Measurements from ENCODE around the gene ZNF207. TPM values are rescaled to one million over a fixed set of nuclear protein-coding genes. Genes with fewer than 3 reads are reported as not detected.

Gene ZNF207
- total RNA-seq = 100 to 1,000 TPM; 378 to 444 (median 428) TPM
- total RNA-seq (2013) = 226 TPM

GRCh38 chr17:32349854-32350665 is at the start of gene ZNF207:
Gene ZNF207, plus strand, starts transcription at chr17:32350157. Its CDS starts 129 bp downstream, at chr17:32350286.
- no peak for TF ChIP-seq CTCF (IDR thresholded peaks at IDR 0.05)
- WGBS (ENCODE audit: insufficient coverage) = under 1% methylated on average over 46 of the region's 47 CpGs
- peaks cover 32 to 41% of the 10 kb centered on the region in 2 donors for H3K4me1 Mint-ChIP-seq
- peak within 1 kb of the TSS; percentile 100 for H3K27ac Mint-ChIP-seq
- H3K27me3 Mint-ChIP-seq (ENCODE audit: low read depth in 2 of 2) = no peaks in the 10 kb centered on the region
- DNase-seq (peak; percentile 93 to 99), ATAC-seq (peak; percentile 94 to 100 (median 98))
- H3K36me3 Mint-ChIP-seq = peaks cover 15% of the 10 kb centered on the region
- peak within 1 kb of the TSS; percentile 100 for H3K4me3 Mint-ChIP-seq
- peaks cover 20% of the 10 kb centered on the region for H3K36me3 ChIP-seq (ENCODE audit: control insufficient read depth, insufficient read depth, low read length)
- intact Hi-C loops (cut with micrococcal nuclease) = loop anchor here (1.0 kb wide), 2 partner anchors 9 to 94 kb away; partner anchors contain the start of gene PSMD11
- peak within 1 kb of the TSS; percentile 97 for H3K27ac ChIP-seq (ENCODE audit: low read length)
- H3K9me3 Mint-ChIP-seq = no peaks in the 10 kb centered on the region
- no peaks in the 10 kb centered on the region for H3K27me3 ChIP-seq (ENCODE audit: control insufficient read depth, insufficient read depth, low read length)
- no peaks in the 10 kb centered on the region for H3K9me3 ChIP-seq (ENCODE audit: control insufficient read depth, insufficient read depth, low read length)
- H3K4me1 ChIP-seq (ENCODE audit: control insufficient read depth, insufficient read depth, low read length) = peaks cover 35% of the 10 kb centered on the region
- H3K4me3 ChIP-seq (ENCODE audit: low read length) = peak within 1 kb of the TSS; percentile 94

- intact Hi-C loops (cut with micrococcal nuclease) = no loop called here
- WGBS (ENCODE audit: insufficient coverage) = 86% methylated on average over 4 of the region's 4 CpGs
- Histone ChIP-seq H3K4me1 (ENCODE audit: control insufficient read depth, insufficient read depth, low read length) (no peaks in the 10 kb centered on the region), H3K27me3 (ENCODE audit: control insufficient read depth, insufficient read depth, low read length) (no peaks in the 10 kb centered on the region), H3K9me3 (ENCODE audit: control insufficient read depth, insufficient read depth, low read length) (no peaks in the 10 kb centered on the region), H3K36me3 (ENCODE audit: control insufficient read depth, insufficient read depth, low read length) (no peaks in the 10 kb centered on the region), H3K27ac (ENCODE audit: low read length) (no peak overlapping the region), H3K4me3 (ENCODE audit: low read length) (no peak overlapping the region)
- H3K27me3 Mint-ChIP-seq (ENCODE audit: low read depth in 2 of 2) = no peaks in the 10 kb centered on the region
- DNase-seq (no peak), ATAC-seq (no peak)
- TF ChIP-seq CTCF (IDR thresholded peaks at IDR 0.05) = no peak
- H3K4me1 Mint-ChIP-seq = no peaks in the 10 kb centered on the region
- H3K36me3 Mint-ChIP-seq = no peaks in the 10 kb centered on the region
- H3K9me3 Mint-ChIP-seq = no peaks in the 10 kb centered on the region
- no peak overlapping the region for H3K27ac Mint-ChIP-seq
- no peak overlapping the region for H3K4me3 Mint-ChIP-seq
These were observed 47.9 kb upstream of the ZNF207 start for GRCh38 chr17:32302037-32302436.

GRCh38 chr17:32302860-32303649 is 46.9 kb upstream of the ZNF207 start:
- H3K9me3 Mint-ChIP-seq = no peaks in the 10 kb centered on the region
- H3K27ac Mint-ChIP-seq = no peak overlapping the region
- H3K9me3 ChIP-seq (ENCODE audit: control insufficient read depth, insufficient read depth, low read length) = no peaks in the 10 kb centered on the region
- no peaks in the 10 kb centered on the region for H3K4me1 Mint-ChIP-seq
- DNase-seq (no peak), ATAC-seq (no peak)
- H3K4me3 ChIP-seq (ENCODE audit: low read length) = no peak overlapping the region
- intact Hi-C loops (cut with micrococcal nuclease) = no loop called here
- WGBS (ENCODE audit: insufficient coverage) = 91% methylated on average over 10 of the region's 10 CpGs
- no peaks in the 10 kb centered on the region for H3K36me3 ChIP-seq (ENCODE audit: control insufficient read depth, insufficient read depth, low read length)
- no peak overlapping the region for H3K27ac ChIP-seq (ENCODE audit: low read length)
- no peak for TF ChIP-seq CTCF (IDR thresholded peaks at IDR 0.05)
- no peaks in the 10 kb centered on the region for H3K27me3 Mint-ChIP-seq (ENCODE audit: low read depth in 2 of 2)
- H3K36me3 Mint-ChIP-seq = no peaks in the 10 kb centered on the region
- H3K4me3 Mint-ChIP-seq = no peak overlapping the region
- no peaks in the 10 kb centered on the region for H3K27me3 ChIP-seq (ENCODE audit: control insufficient read depth, insufficient read depth, low read length)
- H3K4me1 ChIP-seq (ENCODE audit: control insufficient read depth, insufficient read depth, low read length) = no peaks in the 10 kb centered on the region
